SK-N-MC (cell line): ENCODE measurements around the gene BCAS3.

ENCODE experiments used
- EZH2 ChIP-seq: fragments of 200-600 bp; sonication (generic); IDR thresholded peaks from one replicate; pipeline ENCODE4 v1.6.1; 2017; ENCODE audit warnings: antibody characterized with exemption
- POLR2AphosphoS5 ChIP-seq: IDR thresholded peaks from 2 replicates; pipeline ENCODE4 v1.6.1; 2012; ENCODE audit warnings: mild to moderate bottlenecking, low read depth, low read length, borderline replicate concordance

DNA sequence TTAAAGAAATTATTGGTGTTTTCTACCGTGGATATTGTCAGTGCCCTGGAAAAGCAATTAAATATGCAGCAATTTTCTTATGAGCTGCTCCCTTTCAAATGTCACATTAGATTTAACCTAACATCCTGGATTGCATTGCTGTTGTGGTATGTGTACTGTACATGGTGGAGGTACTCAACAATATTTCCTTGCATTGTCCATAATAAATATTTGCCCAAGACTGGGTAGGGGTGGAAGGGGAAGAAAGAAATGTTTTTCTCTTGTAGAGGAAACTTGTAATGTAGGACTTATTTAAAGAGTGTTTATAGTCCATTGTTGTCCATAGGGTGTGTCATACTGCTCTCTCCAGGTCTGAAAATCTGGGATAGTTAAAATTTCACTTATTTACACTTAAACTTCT, 375.8 kb downstream of the BCAS3 start:
- TF ChIP-seq EZH2 = no peak
- TF ChIP-seq POLR2AphosphoS5 = no peak
